M059J (cell line): ENCODE results near the gene BLCAP. TPM values are rescaled to one million over a fixed set of nuclear protein-coding genes. Genes with fewer than 3 reads are reported as not detected.
"Not testable (repeated sequence)": the region's sequence is repeated elsewhere in the genome, so short reads cannot be mapped to it uniquely, and the experiment has no call there.

ENCODE experiments used
- DNase-seq: peaks from one replicate; pipeline ENCODE4 v3.0.0-alpha.2; 2012; ENCODE audit warnings: low read depth
- total RNA-seq: library from RNA; depleted of rRNA; stranded (reverse); fragments of >200 nt; shearing (Covaris generic); gene quantifications from 2 replicates; pipeline ENCODE4 v1.2.3, GENCODE V29; 2014

The BLCAP gene
- total RNA-seq, 1 experiment from 2014 or later = 112 TPM

DNA sequence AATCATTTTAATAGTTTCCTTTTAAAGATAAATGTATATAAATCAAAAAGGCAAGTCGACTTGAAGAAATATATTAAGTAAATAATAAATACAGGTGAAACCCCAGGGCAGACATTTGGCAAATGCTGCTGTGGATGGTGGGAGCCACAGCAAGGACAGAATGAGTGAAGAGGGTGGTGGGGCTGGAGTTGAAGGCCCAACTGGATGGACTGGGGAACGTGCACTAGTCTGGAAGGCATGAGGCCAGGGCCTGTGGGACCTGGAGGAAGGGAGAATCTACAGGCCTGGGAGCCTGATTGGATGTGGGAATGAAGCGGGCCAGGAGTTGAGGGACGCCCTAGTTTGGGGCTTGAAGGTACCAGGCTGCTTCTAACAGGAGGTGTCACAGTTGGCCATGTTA is 30.6 kb upstream of the BLCAP start:
- no peak for DNase-seq

DNA sequence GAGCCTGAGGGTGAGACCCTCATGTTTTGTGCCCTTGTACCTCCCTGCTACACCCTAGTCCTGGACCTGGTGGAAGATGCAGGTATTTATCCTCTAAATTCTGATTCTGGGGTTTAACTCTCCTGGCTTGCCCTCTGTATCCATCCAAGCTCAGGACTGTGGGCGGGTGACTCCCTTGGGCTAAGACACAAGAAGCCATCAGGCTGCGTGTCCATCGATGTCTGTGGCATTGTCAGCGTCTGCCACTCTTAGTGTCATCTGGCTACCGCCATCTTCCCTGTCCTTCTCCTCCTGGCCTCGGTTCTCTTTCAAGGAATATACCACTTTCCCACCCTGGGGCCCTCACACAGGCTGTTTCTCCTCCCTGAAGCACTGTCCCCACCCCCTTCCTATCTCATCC is 28.9 kb upstream of the BLCAP start:
- DNase-seq = no peak

DNA sequence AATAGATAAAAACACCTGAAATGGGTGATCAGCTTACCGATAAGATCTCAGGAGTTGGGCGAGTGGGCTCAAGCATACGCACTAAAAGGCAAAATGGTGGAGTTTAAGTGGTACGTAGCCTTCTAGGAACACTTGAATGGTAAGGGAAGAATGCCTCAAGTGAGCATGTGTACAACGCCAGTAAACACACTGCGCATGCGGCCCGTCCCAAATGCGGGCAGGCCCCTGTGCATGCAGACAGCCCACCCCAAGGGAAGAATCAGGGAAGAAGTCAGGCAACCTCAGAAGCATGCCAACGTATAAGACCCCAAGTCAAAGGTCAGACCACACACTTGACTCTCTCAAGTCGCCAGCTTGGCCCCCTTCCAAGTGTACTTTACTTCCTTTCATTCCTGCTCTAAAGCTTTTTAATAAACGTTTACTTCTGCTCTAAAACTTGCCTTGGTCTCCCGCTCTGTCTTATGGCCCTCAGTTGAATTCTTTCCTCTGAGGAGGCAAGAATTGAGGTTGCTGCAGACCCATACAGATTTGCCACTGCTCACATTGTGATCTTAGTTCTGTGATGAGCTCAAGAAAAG is 27.1 kb upstream of the BLCAP start:
- DNase-seq = not testable (repeated sequence)

DNA sequence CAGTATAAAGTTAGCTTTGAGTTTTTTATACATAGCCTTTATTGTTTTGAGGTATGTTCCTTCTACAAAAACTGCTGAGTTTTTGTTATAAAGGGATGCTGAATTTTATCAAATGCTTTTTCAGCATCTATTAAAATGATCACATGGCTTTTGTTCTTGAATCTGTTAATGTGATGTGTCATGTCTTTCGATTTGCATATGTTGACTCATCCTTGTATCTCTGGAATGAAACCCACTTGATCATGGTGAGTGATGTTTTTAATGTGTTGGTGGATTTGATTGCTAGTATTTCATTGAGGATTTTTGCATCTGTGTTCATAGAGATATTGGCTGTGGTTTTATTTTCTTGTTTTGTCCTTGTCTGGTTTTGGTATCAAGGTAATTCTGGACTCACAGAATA is 24.7 kb upstream of the BLCAP start:
- DNase-seq = peak; percentile 74

DNA sequence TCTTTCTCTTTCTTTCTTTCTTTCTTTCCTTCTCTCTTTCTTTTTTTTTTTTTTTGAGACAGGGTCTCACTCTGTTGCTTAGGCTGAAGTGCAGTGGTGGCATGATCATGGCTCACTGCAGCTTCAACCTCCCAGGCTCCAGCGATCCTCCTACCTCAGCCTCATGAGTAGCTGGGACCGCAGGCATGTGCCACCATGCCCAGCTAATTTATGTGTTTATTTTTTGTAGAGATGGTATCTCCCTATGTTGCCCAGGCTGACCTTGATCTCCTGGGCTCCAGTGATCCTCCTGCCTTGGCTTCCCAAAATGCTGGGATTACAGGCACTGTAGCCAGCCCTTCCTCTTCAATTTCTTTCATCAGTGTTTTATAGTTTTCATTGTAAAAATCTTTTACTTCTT is 24.0 kb upstream of the BLCAP start:
- DNase-seq = peak; percentile 54

DNA sequence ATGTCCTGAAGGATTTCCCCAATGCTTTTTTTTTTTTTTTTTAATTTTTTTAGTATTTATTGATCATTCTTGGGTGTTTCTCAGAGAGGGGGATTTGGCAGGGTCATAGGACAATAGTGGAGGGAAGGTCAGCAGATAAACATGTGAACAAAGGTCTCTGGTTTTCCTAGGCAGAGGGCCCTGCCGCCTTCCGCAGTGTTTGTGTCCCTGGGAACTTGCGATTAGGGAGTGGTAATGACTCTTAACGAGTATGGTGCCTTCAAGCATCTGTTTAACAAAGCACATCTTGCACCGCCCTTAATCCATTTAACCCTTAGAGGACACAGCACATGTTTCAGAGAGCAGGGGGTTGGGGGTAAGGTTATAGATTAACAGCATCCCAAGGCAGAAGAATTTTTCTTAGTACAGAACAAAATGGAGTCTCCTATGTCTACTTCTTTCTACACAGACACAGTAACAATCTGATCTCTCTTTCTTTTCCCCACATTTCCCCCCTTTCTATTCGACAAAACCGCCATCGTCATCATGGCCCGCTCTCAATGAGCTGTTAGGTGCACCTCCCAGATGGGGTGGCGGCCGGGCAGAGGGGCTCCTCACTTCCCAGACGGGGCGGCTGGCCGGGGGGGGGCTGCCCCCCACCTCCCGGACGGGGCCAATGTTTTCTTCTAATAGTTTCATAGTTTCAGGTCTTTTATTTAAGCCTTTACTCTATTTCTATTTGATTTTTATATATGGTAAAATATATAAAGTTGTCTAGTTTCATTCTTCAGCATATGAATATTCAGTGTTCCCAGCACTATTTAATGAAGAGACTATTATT is 22.6 kb upstream of the BLCAP start:
- DNase-seq = not testable (repeated sequence)

DNA sequence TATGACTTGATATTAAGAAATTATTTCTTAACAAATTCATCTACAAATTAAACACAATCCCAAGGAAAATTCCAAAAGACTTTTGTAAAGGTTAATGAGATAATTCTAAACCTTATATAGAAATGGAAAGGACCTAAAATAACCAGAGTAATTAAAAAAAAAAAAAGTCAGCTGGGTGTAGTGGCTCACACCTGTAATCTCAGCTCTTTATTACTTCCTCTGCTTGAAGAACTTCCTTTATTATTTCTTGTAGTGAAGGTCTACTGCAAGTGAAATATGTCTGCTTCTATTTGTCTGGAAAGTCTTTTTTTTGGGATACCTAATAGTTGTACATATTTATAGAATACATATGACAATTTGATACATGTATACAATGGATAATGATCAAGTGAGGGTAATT is 20.2 kb upstream of the BLCAP start:
- no peak for DNase-seq

DNA sequence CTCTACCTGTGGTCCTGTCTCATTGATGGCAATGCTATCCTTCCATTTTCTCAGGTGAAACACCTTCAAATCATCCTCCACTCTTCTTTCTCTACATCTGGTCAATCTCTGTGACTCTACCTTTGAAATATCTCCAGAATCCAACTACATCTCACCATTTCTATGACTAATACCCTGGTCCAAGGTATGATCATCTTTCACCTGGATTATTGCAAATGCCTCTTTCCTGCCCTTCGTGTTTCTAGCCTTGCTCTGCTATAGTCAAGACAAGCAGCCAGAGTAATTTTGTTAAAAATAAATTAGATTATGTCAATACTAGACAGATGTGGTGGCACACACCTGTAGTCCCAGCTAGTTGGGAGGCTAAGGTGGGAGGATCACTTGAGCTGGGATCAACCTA is 17.8 kb upstream of the BLCAP start:
- DNase-seq = no peak

DNA sequence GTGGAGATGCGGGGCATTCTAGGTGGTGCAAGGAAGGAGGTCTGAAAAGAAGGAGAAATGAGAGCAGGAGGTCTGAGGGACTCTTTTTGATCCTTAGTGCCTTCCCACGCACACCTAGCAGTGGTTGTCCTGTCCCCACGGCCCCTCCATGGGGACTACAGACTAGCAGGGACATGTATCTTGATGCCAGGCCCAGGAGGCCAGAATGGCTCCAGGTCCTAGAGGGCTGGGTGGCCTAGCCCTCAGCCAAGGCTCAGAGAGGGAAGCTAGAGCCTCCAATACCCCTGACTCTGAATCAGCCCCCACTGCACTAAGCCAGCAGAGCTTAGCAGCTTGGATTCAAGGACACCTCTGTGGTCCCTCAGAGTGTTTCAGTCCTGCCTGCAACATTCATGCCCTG is 16.7 kb upstream of the BLCAP start:
- no peak for DNase-seq

DNA sequence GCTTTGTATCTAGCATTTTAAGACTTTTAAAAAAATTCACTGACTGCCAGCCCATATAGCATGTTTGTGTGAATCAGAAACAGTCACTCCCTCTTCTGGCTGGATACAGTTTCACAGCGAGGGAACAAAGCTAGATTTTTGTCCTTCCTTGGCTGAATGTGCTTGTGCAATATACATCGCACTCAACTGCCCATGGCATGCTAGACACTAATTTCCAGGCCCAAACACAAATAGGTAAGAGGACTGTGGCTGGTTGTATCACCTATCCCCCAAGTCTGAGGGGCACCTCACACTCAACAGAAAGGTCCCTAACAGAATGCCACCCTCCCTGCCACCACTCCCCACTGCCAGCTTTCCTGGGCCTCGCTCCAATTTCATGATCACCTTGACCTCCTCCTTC is 16.2 kb upstream of the BLCAP start:
- DNase-seq = peak; percentile 61

DNA sequence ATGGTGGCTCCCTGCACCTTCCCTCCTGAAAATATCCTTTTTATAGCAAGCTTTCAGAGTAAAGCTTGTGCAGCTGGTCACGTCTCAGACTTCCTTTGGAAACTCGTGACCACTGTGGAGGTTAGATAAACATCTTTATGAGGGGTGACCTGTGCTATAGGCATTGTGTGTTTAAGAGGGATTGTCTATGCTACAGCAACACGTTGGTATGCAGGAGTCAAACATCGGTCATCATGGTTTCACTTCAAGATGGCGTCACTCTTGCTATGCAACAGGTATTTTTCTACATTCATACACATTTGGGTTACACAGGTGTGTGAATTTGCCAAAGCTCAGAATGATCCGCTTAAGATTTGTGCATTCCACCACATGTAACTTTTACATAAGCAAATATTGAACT is 14.6 kb upstream of the BLCAP start:
- DNase-seq = peak; percentile 86

DNA sequence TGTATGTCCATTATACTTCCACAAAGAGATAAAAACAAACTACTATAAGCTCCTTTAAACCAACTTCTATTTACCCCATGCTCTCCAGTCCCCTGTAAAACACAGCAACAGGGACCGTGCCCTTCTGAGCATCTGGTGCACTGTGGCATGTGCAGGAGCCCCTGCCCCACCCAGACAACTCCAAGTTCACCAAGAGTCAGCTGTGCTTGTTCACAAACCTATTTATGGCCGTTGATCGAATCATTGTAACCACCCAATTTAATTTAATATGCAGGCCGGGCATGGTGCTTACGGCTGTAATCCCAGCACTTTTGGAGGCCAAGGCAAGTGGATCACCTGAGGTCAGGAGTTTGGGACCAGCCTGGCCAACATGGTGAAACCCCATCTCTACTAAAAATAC is 13.7 kb upstream of the BLCAP start:
- no peak for DNase-seq

DNA sequence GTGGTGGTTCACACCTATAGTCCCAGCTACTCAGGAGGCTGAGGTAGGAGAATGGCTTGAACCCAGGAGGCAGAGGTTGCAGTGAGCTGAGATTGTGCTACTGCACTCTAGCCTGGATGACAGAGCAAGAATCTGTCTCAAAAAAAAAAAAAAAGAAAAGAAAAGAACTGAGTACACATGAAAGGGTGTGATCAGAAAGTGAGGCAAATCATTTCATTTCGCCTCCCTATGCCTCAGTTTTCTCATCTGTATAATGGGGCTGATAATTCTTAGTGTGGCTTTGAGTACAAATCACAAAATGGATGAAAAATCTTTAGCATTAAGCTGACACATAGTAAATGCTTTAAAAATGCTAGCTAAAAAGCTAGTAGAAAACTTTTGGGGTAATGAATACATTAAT is 13.2 kb upstream of the BLCAP start:
- not testable (repeated sequence) for DNase-seq

DNA sequence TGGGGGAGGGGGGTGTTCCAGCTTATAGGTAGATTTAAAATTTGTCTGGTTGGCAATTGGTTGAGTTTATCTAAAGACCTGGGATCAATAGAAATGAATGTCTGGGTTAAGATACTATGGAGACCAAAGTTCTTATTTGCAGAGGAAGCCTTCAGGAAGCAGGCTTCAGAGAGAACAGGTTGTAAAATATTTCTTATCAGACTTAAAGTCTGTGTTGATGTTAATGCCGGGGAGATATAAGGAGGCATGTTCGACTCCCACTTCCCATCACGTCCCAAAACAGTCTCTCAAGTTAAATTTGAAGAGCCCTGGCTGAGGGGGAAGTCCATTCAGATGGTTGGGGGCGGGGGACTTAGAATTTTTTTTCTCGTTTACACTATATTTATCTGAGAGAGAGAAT is 12.3 kb upstream of the BLCAP start:
- DNase-seq = no peak

DNA sequence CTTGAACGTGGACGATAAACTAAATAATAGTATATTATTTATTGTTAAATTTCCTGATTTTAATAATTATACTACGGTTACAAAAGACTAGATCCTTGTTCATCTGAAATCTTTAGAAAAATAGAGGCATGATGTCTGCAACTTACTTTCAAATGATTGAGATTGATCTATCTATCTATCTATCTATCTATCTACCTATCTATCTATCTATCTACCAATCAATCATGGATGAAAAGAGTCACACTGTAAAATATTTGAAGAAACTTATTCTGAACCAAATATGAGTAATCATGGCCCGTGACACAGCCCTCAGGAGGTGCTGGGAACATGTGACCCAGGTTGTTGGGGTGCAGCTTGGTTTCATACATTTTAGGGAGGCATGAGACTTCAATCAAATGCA is 11.7 kb upstream of the BLCAP start:
- no peak for DNase-seq

DNA sequence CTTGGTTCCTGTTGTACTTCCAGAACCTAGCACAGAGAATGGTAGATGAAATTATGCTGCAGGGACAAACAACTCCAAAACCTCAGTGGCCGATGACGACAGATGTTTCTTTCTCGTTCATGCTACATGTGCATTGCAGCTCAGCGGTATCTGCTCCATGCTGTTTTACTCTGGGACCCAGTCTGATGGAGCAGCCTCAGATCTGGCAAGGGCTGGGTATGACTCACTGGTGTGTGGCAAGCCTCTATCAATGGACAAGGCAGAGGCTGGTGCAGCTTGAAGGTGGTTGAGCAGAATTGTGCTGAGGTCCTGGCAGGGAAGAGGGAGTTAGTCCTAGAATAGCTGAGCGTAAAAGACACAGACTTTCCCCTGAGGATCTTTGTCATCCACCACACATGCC is 10.3 kb upstream of the BLCAP start:
- DNase-seq = peak; percentile 89

DNA sequence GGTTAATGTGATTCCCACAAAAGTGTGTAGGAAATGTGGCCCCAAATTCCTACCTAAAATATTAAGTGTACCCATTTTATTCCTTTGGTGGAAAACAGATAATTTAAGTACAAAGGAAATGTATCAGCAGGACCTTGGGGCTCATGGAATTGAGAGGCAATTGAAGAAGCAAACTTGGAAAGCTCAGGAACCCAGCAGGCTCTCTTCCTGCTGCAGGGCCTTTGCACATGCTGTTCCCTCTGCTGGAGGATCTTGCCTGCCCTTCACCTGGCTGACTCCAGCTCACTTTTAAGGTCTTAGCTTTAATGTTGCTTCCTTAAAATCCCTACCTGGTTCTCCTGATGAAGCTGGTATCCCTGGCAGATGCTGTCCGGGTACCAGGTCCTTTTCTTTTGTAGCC is 9.8 kb upstream of the BLCAP start:
- no peak for DNase-seq

DNA sequence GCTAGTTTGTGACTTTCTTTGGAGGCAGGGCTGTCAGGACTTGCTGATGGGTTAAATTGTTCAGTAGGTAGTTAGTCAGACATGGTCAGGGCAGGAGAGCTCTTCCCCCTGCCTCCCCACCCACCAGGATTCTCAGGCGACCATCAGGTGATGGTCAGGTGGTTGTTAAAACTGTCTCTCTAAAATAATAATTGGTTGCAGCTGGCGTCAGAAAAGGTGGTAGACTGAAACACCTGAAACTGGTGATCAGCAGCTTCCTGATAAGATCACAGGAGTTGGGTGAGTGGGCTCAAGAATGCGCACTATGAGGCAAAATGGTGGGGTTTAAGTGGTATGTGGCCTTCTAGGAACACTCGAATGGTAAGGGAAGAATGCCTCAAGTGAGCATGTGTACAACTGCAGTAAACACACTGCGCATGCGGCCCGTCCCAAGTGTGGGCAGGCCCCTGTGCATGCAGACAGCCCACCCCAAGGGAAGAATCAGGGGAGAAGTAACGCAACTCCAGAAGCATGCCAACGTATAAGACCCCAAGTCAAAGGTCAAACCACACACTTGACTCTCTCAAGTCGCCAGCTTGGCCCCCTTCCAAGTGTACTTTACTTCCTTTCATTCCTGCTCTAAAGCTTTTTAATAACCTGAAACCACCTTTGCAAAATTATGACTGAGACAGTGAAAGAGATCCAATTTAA is 7.9 kb upstream of the BLCAP start:
- DNase-seq = no peak

DNA sequence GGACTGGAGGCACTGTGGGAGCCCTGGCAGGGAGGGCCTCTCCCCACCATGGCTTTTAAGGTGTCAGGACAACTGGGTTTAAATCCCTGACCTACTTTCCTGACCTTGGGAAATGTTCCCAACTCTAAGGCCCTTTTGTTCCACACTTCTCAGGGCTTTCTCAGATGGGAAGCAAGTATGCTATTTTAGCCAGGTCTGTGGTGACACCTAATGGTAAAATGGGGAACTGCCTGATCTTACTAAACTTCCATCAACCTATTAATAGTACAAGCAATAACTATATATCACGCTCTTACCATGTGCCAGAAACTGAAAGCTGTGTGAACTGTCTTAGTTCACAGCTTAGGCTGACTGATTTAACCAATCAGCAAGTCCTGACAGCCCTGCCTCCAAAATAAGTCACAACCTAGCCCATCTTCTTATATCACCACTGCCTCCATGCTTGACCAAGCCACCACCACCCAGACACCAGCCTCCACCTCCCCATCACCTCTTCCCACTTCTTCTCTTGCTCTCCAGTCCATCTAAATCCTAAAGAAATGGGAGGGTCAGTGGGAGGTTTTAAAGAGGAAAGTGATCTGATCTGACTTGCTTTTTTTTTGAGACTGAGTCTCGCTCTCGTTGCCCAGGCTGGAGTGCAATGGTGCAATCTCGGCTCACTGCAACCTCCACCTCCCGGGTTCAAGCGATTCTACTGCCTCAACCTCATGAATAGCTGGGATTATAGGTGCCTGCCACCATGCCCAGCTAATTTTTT is 6.9 kb upstream of the BLCAP start:
- peak; percentile 85 for DNase-seq

DNA sequence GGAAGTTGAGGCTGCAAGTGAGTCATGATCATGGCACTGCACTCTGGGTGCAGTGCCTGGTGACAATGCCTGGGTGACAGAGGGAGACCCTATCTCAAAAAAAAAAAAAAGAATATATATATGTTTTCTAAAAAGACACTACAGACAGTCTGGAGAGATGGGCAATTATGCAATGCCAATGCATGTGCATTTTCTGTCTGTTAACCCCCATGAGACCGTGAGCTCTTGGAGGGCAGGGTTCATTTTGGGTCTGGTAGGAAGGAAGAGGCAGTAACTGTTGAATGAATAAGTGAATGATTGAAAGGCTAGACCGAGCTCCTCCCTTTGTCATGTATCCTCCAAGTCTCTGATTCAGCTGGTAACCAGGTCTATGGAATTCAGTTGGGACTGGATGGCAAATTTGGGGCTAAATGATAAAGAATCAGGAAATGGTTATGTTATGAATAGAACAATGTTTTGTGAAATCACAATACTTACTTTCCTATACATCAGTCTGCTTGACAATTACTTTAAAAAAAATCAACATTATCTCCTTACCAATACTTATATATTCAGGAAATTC is 5.6 kb upstream of the BLCAP start:
- no peak for DNase-seq

DNA sequence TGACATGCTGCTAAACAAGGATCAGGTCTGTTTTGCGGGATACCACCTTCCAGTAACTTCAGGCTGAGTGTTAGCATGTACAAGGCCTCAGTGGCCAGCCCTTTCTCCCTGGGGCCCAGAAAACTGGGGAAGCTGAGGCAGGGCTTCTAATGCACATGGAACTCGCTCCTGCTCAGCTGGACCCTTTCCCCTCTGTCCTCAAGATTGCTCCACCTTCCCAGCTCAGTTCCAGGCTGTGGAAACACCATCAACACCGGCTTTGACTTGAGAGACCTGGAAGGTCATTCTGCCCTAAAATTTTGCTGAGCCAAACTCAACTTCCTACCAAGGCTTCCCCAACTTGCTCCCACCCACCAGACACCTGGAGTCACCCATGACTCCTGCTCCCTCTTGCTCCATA is 4.2 kb upstream of the BLCAP start:
- DNase-seq = no peak

DNA sequence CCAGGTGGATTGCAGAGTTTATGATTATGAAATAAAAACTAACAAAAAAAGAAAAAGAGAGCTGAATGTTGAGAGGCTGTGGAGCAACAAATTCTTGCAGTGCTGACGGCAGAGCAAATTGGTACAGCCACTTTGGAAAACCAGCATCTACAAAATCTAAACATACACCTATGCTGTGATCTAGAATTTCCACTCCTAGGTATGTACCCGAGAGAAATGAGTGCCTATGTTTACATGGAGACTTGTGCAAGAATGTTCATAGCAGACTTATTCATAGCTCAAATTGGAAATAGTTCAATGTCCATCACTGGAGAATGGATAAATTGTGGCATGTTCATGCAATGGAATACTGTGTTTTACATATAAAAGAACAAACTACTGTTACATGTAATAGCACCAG is 3.0 kb upstream of the BLCAP start:
- no peak for DNase-seq
